Stimulated activated naive CD4-positive, alpha-beta T cell (primary cell): ENCODE data around the gene FGF21.
"Not testable (repeated sequence)": the region's sequence is repeated elsewhere in the genome, so short reads cannot be mapped to it uniquely, and the experiment has no call there.

Experiments
- DNase-seq, 6 experiments: peaks; one replicate each; lab custom pipeline; 2025; lab: John Stamatoyannopoulos, UW

FGF21 gene

DNA sequence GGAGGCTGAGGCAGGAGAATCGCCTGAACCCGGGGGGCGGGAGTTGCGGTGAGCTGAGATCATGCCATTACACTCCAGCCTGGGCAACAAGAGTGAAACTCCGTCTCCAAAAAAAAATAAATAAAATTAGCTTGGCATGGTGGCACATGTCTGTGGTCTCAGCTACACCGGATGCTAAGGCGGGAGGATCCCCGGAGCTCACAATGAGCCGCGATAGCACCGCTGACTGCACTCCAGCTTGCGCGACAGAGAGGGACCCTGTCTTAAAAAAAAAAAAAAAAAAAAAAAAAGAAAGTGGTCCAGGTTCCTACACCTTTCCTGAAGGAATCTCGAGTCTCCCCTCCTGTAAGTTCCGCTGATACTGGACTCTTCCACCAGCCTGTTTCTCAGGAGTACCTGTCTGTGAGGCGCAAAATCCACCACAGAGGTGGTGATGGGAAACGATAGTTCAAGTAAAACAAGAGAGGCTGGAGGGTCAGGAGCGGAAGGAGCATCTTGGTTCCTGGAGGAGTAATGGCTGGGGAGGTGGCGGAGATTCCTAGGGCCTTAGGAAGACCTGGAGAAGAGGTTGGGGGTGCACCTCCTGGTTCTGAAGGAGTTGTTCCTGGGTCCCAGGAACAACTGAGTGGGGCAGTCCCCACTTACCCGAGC is 3.4 kb upstream of the FGF21 start:
- DNase-seq = peak in 1 of 6 experiments; percentile 25

DNA sequence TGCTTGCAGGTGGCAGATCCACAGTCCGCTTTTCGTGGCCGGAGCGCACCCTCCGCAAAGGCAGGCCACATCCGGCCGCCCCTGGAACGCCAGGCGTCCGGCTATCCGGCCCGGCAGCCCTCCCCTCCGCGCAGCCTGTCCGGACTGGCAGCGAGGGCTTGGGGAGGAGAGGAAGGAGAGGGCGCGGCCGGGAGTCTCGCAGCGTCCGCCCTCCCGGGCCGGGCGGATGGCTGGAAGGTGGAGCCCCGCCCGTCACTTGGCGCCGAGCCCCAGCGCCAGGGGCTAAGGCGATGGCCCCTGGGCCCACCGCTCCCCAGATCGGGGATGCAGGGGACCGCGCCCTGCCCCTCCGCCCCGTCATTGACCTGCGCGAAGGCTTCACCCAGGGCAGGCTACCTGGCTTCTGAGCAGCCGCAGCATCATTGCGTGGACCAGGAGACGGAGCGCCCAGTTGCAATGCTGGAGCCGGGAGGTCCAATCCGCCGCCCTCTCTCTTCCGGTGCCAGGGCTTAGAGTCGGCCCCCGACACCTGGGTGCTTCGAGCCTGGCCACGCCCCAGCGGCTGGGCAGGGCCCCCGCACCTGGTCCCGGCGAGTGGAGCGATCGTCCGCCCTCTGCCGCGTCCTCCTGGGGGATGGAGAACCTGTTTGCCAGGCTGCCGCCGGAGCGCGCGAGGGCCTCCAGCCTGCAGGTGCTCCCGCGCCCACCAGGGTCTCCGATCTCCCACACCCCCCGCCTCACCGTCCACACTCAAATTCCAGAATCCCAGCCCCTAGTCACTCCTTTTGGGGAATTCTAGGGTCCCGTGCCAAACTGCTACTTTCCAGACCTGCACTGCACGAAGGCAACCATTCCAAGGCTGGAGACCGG is 2.6 kb upstream of the FGF21 start, which contains the start of gene FUT1:
Gene FUT1 (minus strand): TSS at position 146 of the 870 bp plus-strand sequence. CDS start 1,360 bp downstream, outside the sequence.
- peak in 5 of 6 experiments; percentile 15 to 31 (median 21) for DNase-seq

DNA sequence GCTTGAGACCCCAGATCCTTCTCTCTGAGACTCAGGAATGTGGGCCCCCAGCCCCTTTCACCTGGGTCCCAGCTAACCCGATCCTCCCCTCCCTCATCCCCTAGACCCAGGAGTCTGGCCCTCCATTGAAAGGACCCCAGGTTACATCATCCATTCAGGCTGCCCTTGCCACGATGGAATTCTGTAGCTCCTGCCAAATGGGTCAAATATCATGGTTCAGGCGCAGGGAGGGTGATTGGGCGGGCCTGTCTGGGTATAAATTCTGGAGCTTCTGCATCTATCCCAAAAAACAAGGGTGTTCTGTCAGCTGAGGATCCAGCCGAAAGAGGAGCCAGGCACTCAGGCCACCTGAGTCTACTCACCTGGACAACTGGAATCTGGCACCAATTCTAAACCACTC is 463 bp downstream of the FGF21 start:
- DNase-seq = no peak

DNA sequence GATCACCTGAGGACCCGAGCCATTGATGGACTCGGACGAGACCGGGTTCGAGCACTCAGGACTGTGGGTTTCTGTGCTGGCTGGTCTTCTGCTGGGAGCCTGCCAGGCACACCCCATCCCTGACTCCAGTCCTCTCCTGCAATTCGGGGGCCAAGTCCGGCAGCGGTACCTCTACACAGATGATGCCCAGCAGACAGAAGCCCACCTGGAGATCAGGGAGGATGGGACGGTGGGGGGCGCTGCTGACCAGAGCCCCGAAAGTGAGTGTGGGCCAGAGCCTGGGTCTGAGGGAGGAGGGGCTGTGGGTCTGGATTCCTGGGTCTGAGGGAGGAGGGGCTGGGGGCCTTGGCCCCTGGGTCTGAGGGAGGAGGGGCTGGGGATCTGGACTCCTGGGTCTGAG is 888 bp downstream of the FGF21 start:
- no peak for DNase-seq

DNA sequence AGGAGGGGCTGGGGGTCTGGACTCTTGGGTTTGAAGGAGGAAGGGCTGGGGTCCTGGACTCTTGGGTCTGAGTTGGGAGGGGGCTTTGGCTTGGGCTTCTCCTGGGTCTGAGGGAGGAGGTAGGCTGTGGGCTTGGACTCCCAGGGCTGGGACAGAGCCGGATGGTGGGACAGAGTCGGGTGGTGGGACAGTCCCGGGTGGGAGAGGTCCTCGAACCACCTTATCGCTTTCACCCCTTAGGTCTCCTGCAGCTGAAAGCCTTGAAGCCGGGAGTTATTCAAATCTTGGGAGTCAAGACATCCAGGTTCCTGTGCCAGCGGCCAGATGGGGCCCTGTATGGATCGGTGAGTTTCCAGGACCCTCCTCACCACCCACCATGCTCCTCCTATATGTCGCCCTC is 1.4 kb downstream of the FGF21 start:
- no peak for DNase-seq

DNA sequence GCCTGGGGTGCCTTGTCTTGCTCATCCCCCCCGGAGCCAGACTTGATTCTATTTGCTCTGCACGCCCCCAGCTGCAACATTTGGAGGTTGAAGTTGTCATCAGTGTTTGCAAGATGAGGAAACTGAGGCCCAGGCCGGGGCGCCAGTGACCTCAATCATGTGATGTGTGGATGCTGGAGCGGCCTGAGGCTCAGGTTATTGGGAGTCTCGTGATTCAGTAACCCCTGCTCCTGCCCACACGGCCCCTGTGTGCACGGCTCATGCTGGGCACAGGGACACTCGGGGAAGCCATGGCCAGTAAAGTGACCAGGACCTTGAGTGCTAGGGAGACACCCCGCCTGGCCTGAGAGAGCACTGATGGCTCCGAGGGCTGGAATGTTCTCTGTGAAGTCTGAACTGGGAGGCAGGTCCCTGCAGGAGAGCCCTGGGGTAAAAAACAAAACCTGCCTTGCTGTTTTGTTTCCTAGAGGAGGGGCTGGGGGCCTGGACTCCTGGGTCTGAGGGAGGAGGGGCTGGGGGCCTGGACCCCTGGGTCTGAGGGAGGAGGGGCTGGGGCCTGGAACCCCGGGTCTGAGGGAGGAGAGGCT is 1.9 kb downstream of the FGF21 start:
- DNase-seq = no peak

DNA sequence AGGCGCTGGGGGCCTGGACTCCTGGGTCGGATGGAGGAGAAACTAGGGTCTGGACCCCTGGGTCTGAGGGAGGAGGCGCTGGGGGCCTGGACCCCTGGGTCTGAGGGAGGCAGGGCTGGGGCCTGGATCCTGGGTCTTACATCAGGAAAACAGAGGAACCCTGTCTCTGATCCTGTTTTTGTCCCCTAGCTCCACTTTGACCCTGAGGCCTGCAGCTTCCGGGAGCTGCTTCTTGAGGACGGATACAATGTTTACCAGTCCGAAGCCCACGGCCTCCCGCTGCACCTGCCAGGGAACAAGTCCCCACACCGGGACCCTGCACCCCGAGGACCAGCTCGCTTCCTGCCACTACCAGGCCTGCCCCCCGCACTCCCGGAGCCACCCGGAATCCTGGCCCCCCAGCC is 2.4 kb downstream of the FGF21 start:
- DNase-seq = no peak

DNA sequence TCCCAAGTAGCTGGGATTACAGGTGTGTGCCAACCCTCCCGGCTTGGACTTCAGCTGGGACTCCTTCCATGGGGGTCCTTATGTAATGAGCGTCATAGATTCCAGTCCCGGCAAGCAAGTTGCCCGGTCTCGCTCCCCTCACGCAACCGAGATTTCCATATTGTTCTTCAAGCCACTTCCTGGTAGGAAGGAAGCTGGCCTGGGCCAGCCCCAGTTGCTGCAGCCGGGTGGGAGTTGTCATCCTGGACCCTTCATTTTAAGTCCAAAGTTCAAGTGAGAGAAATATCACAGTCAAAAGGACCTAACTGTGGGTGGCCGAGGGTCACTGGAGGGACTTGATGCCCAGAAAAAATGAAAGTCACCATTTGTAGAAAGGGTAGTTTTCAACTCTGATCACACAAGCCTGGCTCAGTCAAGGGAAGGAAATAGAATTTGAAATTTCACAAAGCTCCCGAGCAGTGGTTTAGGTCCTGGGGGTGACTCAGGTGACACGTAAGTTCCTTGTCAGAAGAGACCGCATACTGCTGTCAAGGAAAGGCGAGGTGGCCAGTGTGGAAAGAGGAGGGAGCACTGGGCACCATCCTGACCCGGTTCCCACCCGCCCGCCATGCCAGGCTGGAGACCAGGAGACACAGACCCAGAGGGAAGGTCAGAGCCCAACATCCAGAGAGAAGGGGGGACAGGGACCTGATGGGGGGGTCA is 5.3 kb downstream of the FGF21 start:
- no peak for DNase-seq

DNA sequence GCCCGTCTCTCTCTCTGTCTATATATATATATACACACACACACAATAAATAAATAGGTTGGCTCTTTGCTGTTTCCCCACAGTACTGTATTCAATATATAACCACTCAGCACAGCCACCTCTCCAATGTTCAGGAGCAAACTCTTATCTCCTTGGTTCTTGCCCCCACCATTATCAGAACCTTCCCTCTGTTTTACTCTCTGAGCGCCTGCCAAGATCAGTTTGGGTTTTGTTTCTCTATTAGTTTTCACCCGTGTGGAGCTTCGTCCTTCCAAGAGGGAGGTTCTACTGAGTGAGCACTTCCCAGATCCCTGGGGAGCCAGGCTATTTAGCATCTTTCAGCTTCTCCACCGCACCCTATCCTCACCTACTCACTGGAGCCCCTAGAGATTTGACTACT is 10.5 kb downstream of the FGF21 start:
- DNase-seq = not testable (repeated sequence)

DNA sequence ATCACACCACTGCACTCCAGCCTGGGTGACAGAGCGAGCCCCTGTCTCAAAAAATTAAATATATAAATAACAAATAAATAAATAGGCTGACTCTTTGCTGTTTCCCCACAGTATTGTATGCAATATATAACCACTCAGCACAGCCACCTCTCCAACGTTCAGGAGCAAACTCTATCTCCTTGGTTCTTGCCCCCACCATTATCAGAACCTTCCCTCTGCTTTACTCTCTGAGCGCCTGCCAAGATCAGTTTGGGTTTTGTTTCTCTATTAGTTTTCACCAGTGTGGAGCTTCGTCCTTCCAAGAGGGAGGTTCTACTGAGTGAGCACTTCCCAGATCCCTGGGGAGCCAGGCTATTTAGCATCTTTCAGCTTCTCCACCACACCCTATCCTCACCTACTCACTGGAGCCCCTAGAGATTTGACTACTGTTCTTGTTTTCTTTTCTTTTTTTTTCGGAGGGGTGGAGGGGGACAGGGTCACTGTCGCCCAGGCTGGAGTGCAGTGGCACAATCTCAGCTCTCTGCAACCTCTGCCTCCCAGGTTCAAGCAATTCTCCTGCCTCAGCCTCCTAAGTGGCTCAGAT is 12.9 kb downstream of the FGF21 start:
- not testable (repeated sequence) for DNase-seq

DNA sequence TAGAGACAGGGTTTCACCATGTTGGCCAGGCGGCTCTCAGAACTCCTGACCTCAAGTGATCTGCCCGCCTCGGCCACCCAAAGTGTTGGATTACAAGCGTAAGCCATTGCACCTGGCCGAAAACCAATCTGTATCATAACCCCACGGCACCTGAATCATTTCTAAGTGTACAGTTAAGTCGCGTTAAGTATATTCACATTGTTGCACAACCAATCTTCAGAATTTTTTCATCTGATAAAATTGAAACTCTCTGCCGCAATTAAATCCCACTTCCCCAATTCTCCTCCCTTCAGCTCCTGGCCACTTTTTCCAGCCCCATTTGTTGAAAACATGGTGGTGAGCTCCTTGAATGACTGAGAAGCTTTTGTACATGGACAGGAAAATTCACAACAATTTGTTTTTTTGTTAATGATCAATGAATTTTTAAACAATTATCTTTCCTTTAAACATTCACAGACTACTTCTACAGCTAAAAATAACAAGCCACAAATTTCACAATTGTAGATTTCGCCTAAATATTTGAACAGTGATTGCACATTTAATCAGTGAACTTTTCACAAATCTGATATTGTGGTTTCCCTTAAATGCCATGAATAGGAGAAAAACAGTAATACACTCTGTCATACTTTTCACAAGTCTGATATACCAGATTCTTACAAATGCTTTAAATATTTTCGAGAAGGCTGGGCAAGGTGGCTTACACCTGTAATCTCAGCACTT is 13.8 kb downstream of the FGF21 start:
- no peak for DNase-seq

DNA sequence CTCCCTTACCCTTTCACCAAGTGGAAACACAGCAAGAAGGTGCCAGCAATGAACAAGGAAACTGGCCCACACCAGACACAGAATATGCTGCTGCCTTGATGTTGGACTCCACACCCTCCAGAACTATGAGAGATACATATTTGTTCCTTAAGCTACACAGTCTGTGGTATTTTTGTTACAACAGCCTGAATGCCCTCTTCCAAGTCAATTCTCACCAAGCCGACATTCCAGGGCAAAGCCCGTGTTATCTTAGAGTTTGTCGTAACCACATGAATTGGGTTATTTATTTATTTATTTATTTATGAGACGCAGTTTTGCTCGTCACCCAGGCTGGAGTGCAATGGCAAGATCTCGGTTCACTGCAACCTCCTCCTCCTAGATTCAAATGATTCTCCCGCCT is 14.9 kb downstream of the FGF21 start:
- no peak for DNase-seq

DNA sequence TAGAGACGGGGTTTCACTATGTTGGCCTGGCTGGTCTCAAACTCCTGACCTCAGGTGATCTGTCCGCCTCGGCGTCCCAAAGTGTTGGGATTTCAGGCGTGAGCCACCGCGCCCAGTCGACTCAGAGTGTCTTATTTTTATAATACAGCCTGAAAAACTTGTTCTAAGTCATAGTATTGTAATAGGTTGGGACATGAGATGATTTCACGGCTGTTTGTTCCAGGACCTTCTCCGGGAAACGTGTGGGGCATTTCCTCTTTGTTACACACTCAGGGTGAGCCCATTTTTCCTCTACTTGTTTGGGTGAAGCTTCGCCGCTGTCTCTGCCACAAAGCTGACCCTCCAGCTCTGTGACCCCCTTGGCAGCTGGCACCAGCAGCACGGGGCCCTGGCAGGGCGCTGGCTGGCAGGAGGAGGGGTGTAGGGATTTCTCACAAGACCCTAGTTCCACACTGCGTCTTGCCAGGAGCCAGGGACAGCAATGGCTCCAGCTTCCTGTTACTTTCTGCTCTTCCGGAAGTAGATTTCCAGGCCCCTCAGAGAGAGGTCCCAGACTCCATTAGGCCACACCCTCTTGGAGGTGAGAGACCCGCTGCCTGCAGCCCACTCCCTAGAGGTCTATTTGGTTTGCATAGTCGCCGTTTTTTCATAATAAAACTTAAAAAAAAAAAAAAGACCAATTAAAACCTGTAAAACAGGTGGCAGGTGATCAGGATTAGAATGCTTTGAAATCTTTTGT is 15.6 kb downstream of the FGF21 start:
- DNase-seq = no peak

DNA sequence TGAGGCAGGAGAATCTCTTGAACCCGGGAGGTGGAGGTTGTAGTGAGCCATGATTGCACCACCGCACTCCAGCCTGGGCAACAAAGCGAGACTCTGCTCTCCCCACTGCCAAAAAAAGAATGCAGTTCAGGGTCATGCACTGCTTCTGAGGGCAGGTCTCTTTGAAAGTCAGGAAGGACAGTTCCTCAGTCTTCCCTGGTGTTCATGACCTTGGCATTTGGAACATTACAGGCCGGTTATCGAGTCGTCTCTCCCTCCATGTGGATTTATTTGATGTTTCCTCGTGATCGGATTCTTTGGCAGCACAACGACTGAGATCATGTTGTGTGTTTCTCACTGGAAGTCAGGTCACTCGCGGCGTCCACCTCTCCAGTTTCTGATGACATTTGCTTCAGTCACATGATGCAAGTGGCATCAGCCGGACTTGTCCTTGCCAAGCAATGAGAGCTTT is 17.2 kb downstream of the FGF21 start:
- no peak for DNase-seq

DNA sequence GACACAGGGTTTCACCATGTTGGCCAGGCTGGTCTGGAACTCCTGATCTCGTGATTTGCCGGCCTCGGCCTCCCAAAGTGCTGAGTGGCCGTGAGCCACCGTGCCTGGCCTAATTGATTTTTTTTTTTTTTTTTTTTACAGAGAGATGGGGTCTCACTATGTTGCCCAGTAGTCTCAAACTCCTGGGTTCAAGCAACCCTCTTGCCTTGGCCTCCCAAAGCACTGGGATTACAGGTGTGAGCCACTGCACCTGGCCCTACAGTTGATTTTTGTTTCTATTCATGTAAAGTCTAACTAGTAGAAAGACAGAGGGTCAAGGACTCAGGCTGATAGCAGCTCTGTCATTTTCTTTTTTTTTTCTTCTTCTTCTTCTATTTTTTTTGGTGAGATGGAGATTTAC is 21.8 kb downstream of the FGF21 start:
- DNase-seq = no peak

DNA sequence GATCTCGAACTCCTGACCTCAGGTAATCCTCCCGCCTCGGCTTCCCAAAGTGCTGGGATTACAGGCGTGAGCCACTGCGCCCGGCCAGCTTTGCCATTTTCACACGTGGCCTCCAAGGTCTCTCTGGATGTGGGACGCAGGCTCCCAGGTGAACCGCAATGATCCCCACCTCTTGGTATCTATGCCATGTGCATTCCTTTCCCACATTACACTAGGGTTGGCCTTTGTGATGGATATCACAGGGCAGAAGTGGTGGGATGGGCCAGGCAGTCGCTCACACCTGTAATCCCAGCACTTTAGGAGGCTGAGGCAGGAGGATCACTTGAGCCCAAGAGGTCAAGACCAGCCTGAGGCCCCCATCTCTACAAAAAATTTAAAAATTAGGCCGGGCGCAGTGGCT is 22.4 kb downstream of the FGF21 start:
- no peak for DNase-seq

DNA sequence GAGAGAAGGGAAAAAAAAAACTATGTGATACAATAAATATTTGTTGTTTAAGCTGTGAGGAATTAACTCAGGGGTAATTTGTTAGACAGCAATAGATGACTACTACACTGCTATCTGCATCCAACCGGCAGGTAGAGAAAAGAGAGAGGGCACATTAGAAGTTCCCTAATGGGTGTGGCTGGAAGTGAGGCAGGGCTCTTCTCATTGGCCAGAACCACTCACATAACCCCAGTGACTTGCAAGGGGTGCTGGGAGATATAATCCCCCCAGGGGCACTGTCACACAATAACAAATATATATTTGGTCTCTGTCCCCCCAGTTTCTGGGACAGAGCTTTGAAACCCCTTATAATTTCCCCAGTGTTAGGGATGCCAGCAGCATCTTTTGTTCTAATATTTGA is 24.3 kb downstream of the FGF21 start:
- no peak for DNase-seq

DNA sequence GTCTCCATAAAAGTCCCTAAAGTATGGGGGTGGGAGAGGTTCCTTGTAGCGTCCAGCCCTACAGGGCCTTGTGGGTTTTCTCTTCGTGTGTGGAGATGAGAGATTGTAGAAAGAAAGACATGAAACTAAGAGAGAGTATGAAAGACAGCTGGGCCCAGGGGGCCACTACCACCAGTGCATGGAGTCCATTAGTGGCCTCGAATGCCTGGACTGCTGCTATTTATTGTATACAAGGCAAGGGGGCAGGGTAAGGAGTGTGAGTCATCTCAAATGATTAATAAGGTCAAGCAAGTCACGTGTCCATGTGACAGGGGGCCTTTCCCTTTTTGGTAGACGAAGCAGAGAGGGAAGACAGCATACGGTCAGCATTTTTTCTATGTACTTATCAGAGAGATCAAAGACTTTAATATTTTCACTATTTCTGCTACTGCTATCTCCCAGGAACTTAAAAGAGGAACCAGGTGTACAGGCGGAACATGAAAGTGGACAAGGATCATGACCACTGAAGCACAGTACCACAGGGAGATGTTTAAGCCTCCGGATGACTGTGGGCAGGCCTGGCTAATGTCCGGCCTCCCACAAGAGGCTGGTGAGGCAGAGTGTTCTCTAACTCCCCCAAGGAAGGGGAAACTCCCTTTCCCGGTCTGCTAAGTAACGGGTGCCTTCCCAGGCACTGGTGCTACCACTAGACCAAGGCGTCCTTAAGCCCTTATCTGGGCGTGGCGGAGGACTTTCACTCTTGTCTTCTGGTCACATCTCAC is 25.5 kb downstream of the FGF21 start:
- no peak for DNase-seq

DNA sequence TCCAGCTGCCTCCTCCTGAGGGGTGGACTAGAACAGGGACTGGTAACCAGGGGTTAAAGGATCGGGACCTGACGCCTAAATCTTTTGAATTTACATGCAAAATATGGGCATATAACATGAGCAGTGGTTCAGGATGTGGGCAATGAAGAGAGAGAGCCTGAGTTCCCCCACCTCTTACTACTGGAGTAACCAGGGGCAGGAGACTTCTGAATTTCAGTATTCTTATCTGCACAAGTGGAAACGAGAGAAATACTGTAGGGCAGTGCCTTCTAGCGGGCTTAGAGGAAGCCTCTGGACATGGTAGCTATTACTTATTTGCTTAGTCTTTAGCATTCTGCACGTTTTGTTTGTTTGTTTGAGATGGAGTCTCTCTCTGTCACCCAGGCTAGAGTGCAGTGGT is 29.2 kb downstream of the FGF21 start:
- DNase-seq = no peak

DNA sequence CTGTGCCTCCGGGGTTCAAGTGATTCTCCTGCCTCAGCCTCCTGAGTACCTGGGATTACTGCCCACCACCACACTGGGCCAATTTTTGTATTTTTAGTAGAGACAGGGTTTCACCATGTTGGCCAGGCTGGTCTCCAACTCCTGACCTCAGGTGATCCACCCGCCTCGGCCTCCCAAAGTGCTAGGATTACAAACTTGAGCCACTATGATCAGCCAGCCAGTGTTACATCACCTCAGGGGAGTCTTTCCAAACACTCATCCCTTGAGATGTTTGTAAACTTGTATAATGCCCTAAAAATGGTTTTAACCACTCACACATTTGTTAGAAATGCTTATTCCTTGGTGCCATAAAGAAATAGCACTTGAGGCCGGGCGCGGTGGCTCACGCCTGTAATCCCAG is 31.1 kb downstream of the FGF21 start:
- not testable (repeated sequence) for DNase-seq
